Mesendoderm (in vitro differentiated cells): Measurements from ENCODE around the gene ZNF610.
"Not testable (repeated sequence)": the region's sequence is repeated elsewhere in the genome, so short reads cannot be mapped to it uniquely, and the experiment has no call there.

Experiments used
- DNase-seq: peaks from one replicate; pipeline ENCODE4 v3.0.0; 2013
- H2AK5ac ChIP-seq: 2 replicates; pipeline ENCODE4 v1.6.1; 2013; ENCODE audit warnings: low read length, inconsistent platforms
- H2BK120ac ChIP-seq: 2 replicates; pipeline ENCODE4 v1.6.1; 2013; ENCODE audit warnings: low read depth, mild to moderate bottlenecking, low read length, moderate library complexity, mixed read lengths
- H2BK15ac ChIP-seq: replicated peaks from 2 replicates; pipeline ENCODE4 v1.6.1; 2013; ENCODE audit warnings: low read depth, mild to moderate bottlenecking, moderate library complexity
- H2BK5ac ChIP-seq: 2 replicates; pipeline ENCODE4 v1.6.1; 2013; ENCODE audit warnings: low read length, inconsistent platforms
- H3K18ac ChIP-seq: 2 replicates; pipeline ENCODE4 v1.6.1; 2013; ENCODE audit warnings: mild to moderate bottlenecking, low read length, mixed read lengths
- H3K23ac ChIP-seq: one replicate; pipeline ENCODE4 v1.6.1; 2013; ENCODE audit warnings: low read length
- H3K27ac ChIP-seq: 2 replicates; pipeline ENCODE4 v1.5.1; 2013; ENCODE audit warnings: low read depth, mild to moderate bottlenecking, inconsistent platforms, low read length, moderate library complexity
- H3K27me3 ChIP-seq: 2 replicates; pipeline ENCODE4 v1.6.1; 2013; ENCODE audit warnings: low read length, control low read depth, mild to moderate bottlenecking, inconsistent platforms; ENCODE audit not compliant: insufficient read depth, poor library complexity
- H3K36me3 ChIP-seq: 2 replicates; pipeline ENCODE4 v1.6.1; 2013; ENCODE audit warnings: low read length, inconsistent platforms; ENCODE audit not compliant: control insufficient read depth, insufficient read depth
- H3K4ac ChIP-seq: one replicate; pipeline ENCODE4 v1.6.1; 2013; ENCODE audit warnings: low read depth, mild to moderate bottlenecking, low read length, moderate library complexity
- H3K4me1 ChIP-seq: 2 replicates; pipeline ENCODE4 v1.6.1; 2013; ENCODE audit warnings: low read depth, low read length, inconsistent platforms; ENCODE audit not compliant: control insufficient read depth
- H3K4me2 ChIP-seq: 2 replicates; pipeline ENCODE4 v1.6.1; 2013; ENCODE audit warnings: low read length
- H3K4me3 ChIP-seq: 2 replicates; pipeline ENCODE4 v1.5.1; 2013; ENCODE audit warnings: mild to moderate bottlenecking, low read length
- H3K56ac ChIP-seq: one replicate; pipeline ENCODE4 v1.6.1; 2013; ENCODE audit warnings: low read length
- H3K79me1 ChIP-seq: 2 replicates; pipeline ENCODE4 v1.6.1; 2013; ENCODE audit warnings: low read length, inconsistent platforms
- H3K79me2 ChIP-seq: 2 replicates; pipeline ENCODE4 v1.6.1; 2013; ENCODE audit warnings: mild to moderate bottlenecking, low read length; ENCODE audit not compliant: control insufficient read depth, insufficient read depth
- H3K9ac ChIP-seq: 2 replicates; pipeline ENCODE4 v1.6.1; 2013; ENCODE audit warnings: low read length, inconsistent platforms
- H4K5ac ChIP-seq: one replicate; pipeline ENCODE4 v1.6.1; 2013; ENCODE audit warnings: low read length
- H4K8ac ChIP-seq: one replicate; pipeline ENCODE4 v1.6.1; 2013; ENCODE audit warnings: low read depth, mild to moderate bottlenecking, control low read depth, low read length, moderate library complexity
- WGBS: extraction: QIAGEN DNeasy Blood & Tissue Kit; methylation state at CpG from one replicate; pipeline ENCODE4 v1.1.7; 2013; ENCODE audit warnings: low lambda C conversion rate, missing lambda C conversion rate; ENCODE audit not compliant: insufficient coverage; ENCODE audit errors: extremely low coverage; 5-methylcytosine and 5-hydroxymethylcytosine counted together

Gene ZNF610

DNA sequence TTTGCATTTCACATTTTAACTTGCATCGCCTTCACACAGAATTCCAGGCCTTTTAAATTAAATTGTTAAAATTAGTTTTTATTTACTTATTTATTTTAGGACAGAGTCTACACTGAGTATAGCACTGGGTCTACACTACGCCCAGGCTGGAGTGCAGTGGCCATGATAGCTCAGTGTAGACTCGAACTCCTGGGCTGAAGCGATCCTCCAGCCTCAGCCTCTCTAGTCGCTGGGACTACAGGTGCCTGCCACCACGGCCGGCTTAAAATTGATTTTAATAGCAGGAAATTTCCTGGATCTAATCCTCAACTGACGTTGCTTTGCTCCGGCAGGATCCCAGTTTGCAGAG lies 301 bp upstream of the ZNF610 start:
- Histone ChIP-seq H3K56ac (no peak overlapping the region), H3K4me2 (no peak overlapping the region), H2BK15ac (no peak overlapping the region), H3K4me1 (no peaks in the 10 kb centered on the region), H3K79me2 (no peaks in the 10 kb centered on the region), H3K27me3 (no peaks in the 10 kb centered on the region), H2BK5ac (no peak overlapping the region), H2BK120ac (no peak overlapping the region), H3K4ac (no peak overlapping the region), H3K4me3 (no peak overlapping the region), H3K36me3 (no peaks in the 10 kb centered on the region), H3K18ac (no peak overlapping the region), H3K27ac (no peak overlapping the region), H3K23ac (no peak overlapping the region), H3K9ac (no peak overlapping the region), H2AK5ac (no peak overlapping the region), H4K8ac (no peak overlapping the region), H3K79me1 (no peaks in the 10 kb centered on the region), H4K5ac (no peak overlapping the region)
- no CpG with 5 or more reads among the region's 9 CpGs for WGBS
- no peak for DNase-seq

DNA sequence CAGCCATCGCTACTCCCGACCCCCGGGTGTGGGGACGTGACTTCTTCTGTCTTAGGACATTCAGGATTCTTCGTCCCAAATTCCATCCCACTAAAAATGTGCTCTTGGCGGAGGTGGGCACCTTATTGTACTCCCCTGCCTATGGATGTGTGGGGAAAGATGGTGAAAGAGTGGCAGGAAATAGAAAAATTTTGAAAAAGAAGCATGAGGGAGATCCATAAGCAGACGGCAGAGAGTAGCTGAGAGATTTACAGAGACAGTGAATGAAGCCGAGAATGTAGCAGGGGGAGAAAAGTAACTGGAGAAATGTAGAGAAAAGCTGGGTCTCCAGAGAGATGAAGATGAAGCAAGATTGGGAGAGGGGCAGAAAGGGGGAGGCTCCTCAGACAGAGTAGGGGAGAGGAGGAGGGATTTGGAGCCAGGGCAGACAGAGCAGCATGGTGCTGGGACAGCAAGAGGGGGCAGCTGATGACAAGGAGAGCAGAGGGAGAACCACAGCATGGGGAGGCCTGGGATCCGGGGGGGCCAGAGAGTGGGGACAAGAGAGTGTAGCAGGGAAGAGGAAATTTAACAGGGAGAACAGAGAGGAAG lies 843 bp downstream of the ZNF610 start:
- peak; percentile 39 for DNase-seq
- no peak overlapping the region for H2AK5ac ChIP-seq
- peak overlapping the region; percentile 92 for H3K56ac ChIP-seq
- peak overlapping the region; percentile 92 for H3K4me3 ChIP-seq
- peak overlapping the region; percentile 42 for H3K18ac ChIP-seq
- no peaks in the 10 kb centered on the region for H3K4me1 ChIP-seq
- H3K27ac ChIP-seq, result no peak overlapping the region
- H3K79me2 ChIP-seq, result no peaks in the 10 kb centered on the region
- H3K4ac ChIP-seq, result peak overlapping the region; percentile 56
- H4K8ac ChIP-seq, result no peak overlapping the region
- H3K4me2 ChIP-seq, result peak overlapping the region; percentile 96
- peak overlapping the region; percentile 93 for H3K9ac ChIP-seq
- no peak overlapping the region for H2BK120ac ChIP-seq
- no peaks in the 10 kb centered on the region for H3K36me3 ChIP-seq
- no peak overlapping the region for H2BK5ac ChIP-seq
- no peak overlapping the region for H2BK15ac ChIP-seq
- no peaks in the 10 kb centered on the region for H3K27me3 ChIP-seq
- peak overlapping the region; percentile 15 for H3K23ac ChIP-seq
- no CpG with 5 or more reads among the region's 9 CpGs for WGBS
- H4K5ac ChIP-seq, result no peak overlapping the region
- H3K79me1 ChIP-seq, result no peaks in the 10 kb centered on the region

DNA sequence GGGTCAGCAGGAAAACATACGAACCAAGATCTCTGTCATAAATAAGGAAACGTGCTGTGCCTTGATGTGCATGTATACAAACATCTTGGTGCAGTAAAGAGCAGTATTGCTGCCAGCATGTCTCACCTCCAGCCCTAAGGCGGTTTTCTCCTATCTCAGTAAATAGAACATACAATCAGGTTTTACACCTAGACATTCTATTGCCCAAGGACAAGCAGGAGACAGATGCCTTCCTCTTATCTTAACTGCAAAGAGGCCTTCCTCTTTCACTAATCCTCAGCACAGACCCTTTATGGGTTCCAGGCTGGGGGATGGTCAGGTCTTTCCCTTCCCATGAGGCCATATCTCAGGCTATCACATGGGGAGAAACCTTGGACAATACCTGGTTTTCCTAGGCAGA lies 3.0 kb downstream of the ZNF610 start:
- H3K36me3 ChIP-seq, H4K5ac ChIP-seq, H3K9ac ChIP-seq, H2BK120ac ChIP-seq, H2BK5ac ChIP-seq, H2BK15ac ChIP-seq, H3K23ac ChIP-seq, H3K79me1 ChIP-seq, H3K56ac ChIP-seq, H3K4me1 ChIP-seq, H4K8ac ChIP-seq, H3K4me2 ChIP-seq, H3K79me2 ChIP-seq, H3K27me3 ChIP-seq, H3K18ac ChIP-seq, H3K4me3 ChIP-seq, H3K4ac ChIP-seq, H2AK5ac ChIP-seq: not testable (repeated sequence)
- no CpG with 5 or more reads among the region's 3 CpGs for WGBS
- DNase-seq, result peak; percentile 81
- peak overlapping the region; percentile 59 for H3K27ac ChIP-seq

DNA sequence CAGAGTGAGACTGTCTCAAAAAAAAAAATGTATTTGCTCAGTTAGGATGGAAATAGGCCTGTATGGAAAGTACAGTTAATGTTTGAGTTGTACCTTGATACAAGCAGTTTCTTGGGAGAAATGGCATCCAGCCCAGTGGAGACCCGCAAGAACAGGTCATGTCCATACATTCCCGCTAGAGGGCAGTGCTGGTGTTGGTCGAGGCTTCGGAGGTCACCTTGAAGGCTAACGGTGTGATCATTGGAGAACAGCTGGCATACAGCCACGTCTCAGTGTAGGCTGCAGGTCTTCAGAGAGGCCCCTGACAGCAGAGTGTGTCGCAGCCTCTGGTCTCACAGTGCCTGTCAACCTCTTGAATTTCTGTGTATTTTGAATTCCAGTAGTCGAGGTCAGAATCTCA lies 7.5 kb downstream of the ZNF610 start:
- H3K79me2 ChIP-seq, result no peaks in the 10 kb centered on the region
- H3K79me1 ChIP-seq, result no peaks in the 10 kb centered on the region
- no peak overlapping the region for H3K56ac ChIP-seq
- peak; percentile 89 for DNase-seq
- H4K8ac ChIP-seq, result no peak overlapping the region
- H3K9ac ChIP-seq, result no peak overlapping the region
- no peak overlapping the region for H3K27ac ChIP-seq
- no peak overlapping the region for H2BK5ac ChIP-seq
- H3K36me3 ChIP-seq, result no peaks in the 10 kb centered on the region
- H3K4ac ChIP-seq, result no peak overlapping the region
- H3K23ac ChIP-seq, result no peak overlapping the region
- H2AK5ac ChIP-seq, result no peak overlapping the region
- H2BK15ac ChIP-seq, result no peak overlapping the region
- H3K4me1 ChIP-seq, result no peaks in the 10 kb centered on the region
- H3K4me3 ChIP-seq, result no peak overlapping the region
- H2BK120ac ChIP-seq, result no peak overlapping the region
- no peaks in the 10 kb centered on the region for H3K27me3 ChIP-seq
- WGBS, result no CpG with 5 or more reads among the region's 8 CpGs
- H4K5ac ChIP-seq, result no peak overlapping the region
- H3K18ac ChIP-seq, result no peak overlapping the region
- H3K4me2 ChIP-seq, result no peak overlapping the region

DNA sequence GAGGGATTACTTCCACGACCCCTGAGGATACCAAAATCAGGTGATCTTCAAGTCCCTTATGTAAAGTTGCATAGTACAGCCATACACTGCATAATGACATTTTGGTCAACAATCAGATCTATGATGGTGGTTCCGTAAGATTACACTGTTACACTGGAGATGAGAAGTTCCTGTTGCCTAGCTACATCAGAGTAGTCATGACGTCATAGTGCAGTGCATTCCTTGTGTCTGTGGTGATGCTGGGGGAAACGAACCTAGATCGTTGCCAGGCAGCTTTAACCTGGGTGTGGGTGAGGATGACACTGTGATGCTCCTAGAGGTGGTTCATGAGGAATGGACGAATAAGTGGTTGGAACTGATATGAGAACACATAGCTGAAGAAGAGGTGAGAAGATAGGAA lies 9.1 kb downstream of the ZNF610 start:
- no peak overlapping the region for H4K5ac ChIP-seq
- no peaks in the 10 kb centered on the region for H3K27me3 ChIP-seq
- DNase-seq, result peak; percentile 38
- no peak overlapping the region for H2BK5ac ChIP-seq
- no peak overlapping the region for H3K4me3 ChIP-seq
- no peak overlapping the region for H3K23ac ChIP-seq
- no peak overlapping the region for H3K4ac ChIP-seq
- no peaks in the 10 kb centered on the region for H3K79me1 ChIP-seq
- H2BK120ac ChIP-seq, result no peak overlapping the region
- H3K56ac ChIP-seq, result no peak overlapping the region
- no peaks in the 10 kb centered on the region for H3K79me2 ChIP-seq
- no peaks in the 10 kb centered on the region for H3K4me1 ChIP-seq
- no peak overlapping the region for H3K27ac ChIP-seq
- no peak overlapping the region for H3K9ac ChIP-seq
- no peak overlapping the region for H3K18ac ChIP-seq
- no peak overlapping the region for H4K8ac ChIP-seq
- H2BK15ac ChIP-seq, result no peak overlapping the region
- no peaks in the 10 kb centered on the region for H3K36me3 ChIP-seq
- H2AK5ac ChIP-seq, result no peak overlapping the region
- H3K4me2 ChIP-seq, result no peak overlapping the region
- WGBS, result no CpG with 5 or more reads among the region's 6 CpGs

DNA sequence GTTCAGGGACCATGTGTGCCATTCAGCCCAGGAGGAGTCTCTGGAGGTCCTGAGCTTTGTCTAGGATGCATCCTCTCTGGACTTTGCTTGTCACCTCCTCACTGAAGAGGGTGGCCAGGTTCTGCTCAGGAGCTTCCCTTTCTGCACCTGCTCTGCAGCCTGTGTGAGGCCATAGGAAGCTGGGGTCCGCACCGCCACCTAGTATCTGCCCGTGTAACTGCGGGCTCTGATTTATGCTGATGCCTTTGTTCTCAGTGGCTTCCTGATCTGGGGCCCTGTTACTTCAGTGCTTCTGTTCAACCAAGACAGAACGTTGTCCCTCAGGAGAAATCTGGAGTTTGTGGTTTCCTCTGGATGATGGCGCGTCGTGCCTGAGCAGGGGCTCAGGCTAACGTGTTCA lies 15.5 kb downstream of the ZNF610 start:
- no peaks in the 10 kb centered on the region for H3K4me1 ChIP-seq
- no peak overlapping the region for H2BK120ac ChIP-seq
- H3K9ac ChIP-seq, result no peak overlapping the region
- peak; percentile 76 for DNase-seq
- H3K18ac ChIP-seq, result no peak overlapping the region
- no peak overlapping the region for H3K56ac ChIP-seq
- H2AK5ac ChIP-seq, result no peak overlapping the region
- no peak overlapping the region for H2BK5ac ChIP-seq
- no peak overlapping the region for H3K4me3 ChIP-seq
- no peaks in the 10 kb centered on the region for H3K27me3 ChIP-seq
- H3K27ac ChIP-seq, result no peak overlapping the region
- no peak overlapping the region for H3K4ac ChIP-seq
- no peak overlapping the region for H2BK15ac ChIP-seq
- H3K4me2 ChIP-seq, result no peak overlapping the region
- H3K36me3 ChIP-seq, result no peaks in the 10 kb centered on the region
- WGBS, result no CpG with 5 or more reads among the region's 9 CpGs
- no peak overlapping the region for H4K5ac ChIP-seq
- no peak overlapping the region for H4K8ac ChIP-seq
- no peak overlapping the region for H3K23ac ChIP-seq
- no peaks in the 10 kb centered on the region for H3K79me2 ChIP-seq
- H3K79me1 ChIP-seq, result no peaks in the 10 kb centered on the region
